Karpas-422 (cell line): Measurements from ENCODE around the gene DISP3. TPM values are rescaled to one million over a fixed set of nuclear protein-coding genes. Genes with fewer than 3 reads are reported as not detected.

Source experiments
- DNase-seq: peaks from one replicate; pipeline ENCODE4 v3.0.0-alpha.2; 2015
- H2AFZ ChIP-seq: fragments of 200-600 bp; sonication (generic); 2 replicates; pipeline ENCODE4 v1.6.1; 2014; ENCODE audit warnings: antibody characterized with exemption, low read length, mixed read lengths
- H3K27ac ChIP-seq: fragments of 200-600 bp; sonication (generic); 2 replicates; pipeline ENCODE4 v1.5.1; 2014; ENCODE audit warnings: mild to moderate bottlenecking, low read length, moderate library complexity
- H3K27me3 ChIP-seq: fragments of 200-600 bp; sonication (generic); 2 replicates; pipeline ENCODE4 v1.6.1; 2014; ENCODE audit warnings: low read length, mixed read lengths
- H3K36me3 ChIP-seq: fragments of 200-600 bp; sonication (generic); 2 replicates; pipeline ENCODE4 v1.6.1; 2014; ENCODE audit warnings: low read length, mixed read lengths; ENCODE audit not compliant: insufficient read depth
- H3K4me1 ChIP-seq: fragments of 200-600 bp; sonication (generic); 2 replicates; pipeline ENCODE4 v1.6.1; 2014; ENCODE audit warnings: mild to moderate bottlenecking, low read length, mixed read lengths
- H3K4me2 ChIP-seq: fragments of 200-600 bp; sonication (generic); 2 replicates; pipeline ENCODE4 v1.6.1; 2014; ENCODE audit warnings: low read length, low read depth, mild to moderate bottlenecking; ENCODE audit not compliant: poor library complexity, severe bottlenecking
- H3K4me3 ChIP-seq: fragments of 200-600 bp; sonication (generic); 2 replicates; pipeline ENCODE4 v1.5.1; 2014; ENCODE audit warnings: mild to moderate bottlenecking, antibody characterized with exemption, low read length, mixed read lengths
- H3K79me2 ChIP-seq: fragments of 200-600 bp; sonication (generic); 2 replicates; pipeline ENCODE4 v1.6.1; 2014; ENCODE audit warnings: mild to moderate bottlenecking, low read length, mixed read lengths
- H3K9ac ChIP-seq: fragments of 200-600 bp; sonication (generic); 2 replicates; pipeline ENCODE4 v1.6.0; 2014; ENCODE audit warnings: low read length
- H3K9me2 ChIP-seq: fragments of 200-600 bp; sonication (generic), shearing (Covaris generic); replicated peaks from 2 replicates; pipeline ENCODE4 v1.6.0; 2014; ENCODE audit warnings: mild to moderate bottlenecking, low read length, moderate library complexity; ENCODE audit not compliant: insufficient read depth
- H3K9me3 ChIP-seq: fragments of 300-700, 200-600 bp; sonication (generic); 2 replicates; pipeline ENCODE4 v1.6.1; 2014; ENCODE audit warnings: low read length, mixed read lengths
- H4K20me1 ChIP-seq: fragments of 200-600 bp; sonication (generic); 2 replicates; pipeline ENCODE4 v1.6.1; 2014; ENCODE audit warnings: mild to moderate bottlenecking, antibody characterized with exemption, low read length, low read depth; ENCODE audit not compliant: insufficient read depth
- total RNA-seq: library from RNA; depleted of rRNA; stranded (reverse); fragments of >200 nt; shearing (Covaris generic); gene quantifications from 2 replicates; pipeline ENCODE4 v1.2.3, GENCODE V29; 2014; ENCODE audit warnings: low replicate concordance

Gene DISP3
- total RNA-seq, 1 experiment from 2014 or later: 0.04 TPM

DNA sequence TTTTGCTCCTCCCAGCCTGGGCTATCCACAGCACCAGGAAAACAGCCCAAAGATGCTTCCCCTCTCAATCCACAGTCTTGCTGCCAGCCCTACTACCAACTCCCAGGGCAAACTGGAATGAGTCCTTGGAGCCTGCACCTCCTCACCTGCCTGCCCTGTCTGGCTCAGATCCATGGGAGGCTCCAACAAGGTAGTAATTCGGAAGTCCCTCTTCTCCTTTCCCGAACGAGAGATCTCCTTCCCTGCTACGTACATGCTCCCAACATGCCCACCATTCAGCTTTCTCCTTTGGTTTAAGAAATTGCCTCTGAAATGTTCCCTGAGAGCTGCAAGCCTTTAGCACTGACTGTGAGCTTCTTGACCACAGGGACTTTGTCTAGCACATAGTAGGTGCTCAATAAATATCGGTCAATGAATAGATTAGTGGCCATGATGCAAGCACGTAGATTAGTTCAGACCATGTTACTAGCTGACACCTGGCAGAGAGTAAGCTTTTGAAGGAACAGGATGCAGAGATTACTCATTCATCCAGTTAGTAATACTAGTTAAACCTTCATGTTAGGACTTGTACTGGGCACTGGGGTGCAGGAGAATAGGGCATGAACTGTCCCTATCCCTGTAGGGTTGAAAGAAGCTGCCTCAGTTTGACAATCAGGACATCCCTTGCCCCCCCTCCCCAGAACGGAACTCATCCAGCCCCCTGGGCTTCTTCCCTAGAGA, 80.1 kb downstream of the DISP3 start:
- Histone ChIP-seq H3K9ac (no peak overlapping the region), H3K79me2 (no peaks in the 10 kb centered on the region), H2AFZ (no peak overlapping the region), H3K36me3 (no peaks in the 10 kb centered on the region), H3K9me2 (no peaks in the 10 kb centered on the region), H3K27me3 (no peaks in the 10 kb centered on the region), H3K4me3 (no peak overlapping the region), H3K27ac (no peak overlapping the region), H3K9me3 (no peaks in the 10 kb centered on the region), H4K20me1 (no peaks in the 10 kb centered on the region), H3K4me1 (peaks cover 29% of the 10 kb centered on the region), H3K4me2 (no peak overlapping the region)
- DNase-seq: no peak

DNA sequence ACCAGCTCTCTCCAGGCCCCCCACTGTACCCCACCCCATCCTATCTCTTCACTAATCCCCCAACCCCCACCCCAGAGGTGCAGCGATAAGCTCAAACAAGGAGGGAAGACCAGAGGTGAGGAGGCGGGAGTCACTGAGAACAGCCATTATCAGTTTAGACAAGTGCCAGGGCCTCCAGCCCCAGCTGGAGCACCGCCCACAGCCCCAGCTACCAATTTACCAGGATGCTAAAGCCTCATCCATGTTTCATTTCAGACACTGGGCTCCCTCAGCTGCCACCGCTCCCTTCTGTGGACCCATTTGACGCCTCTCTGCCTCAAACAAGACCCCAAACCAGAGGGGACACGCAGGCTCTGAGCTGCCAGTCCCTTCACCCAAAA, 80.6 kb downstream of the DISP3 start:
- Histone ChIP-seq H3K4me2 (no peak overlapping the region), H3K4me1 (peaks cover 34% of the 10 kb centered on the region), H3K9me3 (no peaks in the 10 kb centered on the region), H3K9ac (no peak overlapping the region), H2AFZ (no peak overlapping the region), H4K20me1 (no peaks in the 10 kb centered on the region), H3K79me2 (no peaks in the 10 kb centered on the region), H3K36me3 (no peaks in the 10 kb centered on the region), H3K4me3 (no peak overlapping the region), H3K9me2 (no peaks in the 10 kb centered on the region), H3K27ac (no peak overlapping the region), H3K27me3 (no peaks in the 10 kb centered on the region)
- no peak for DNase-seq

- Histone ChIP-seq H3K4me3 (no peak overlapping the region), H4K20me1 (no peaks in the 10 kb centered on the region), H3K9me3 (no peaks in the 10 kb centered on the region), H3K9ac (no peak overlapping the region), H3K27me3 (no peaks in the 10 kb centered on the region), H3K79me2 (no peaks in the 10 kb centered on the region), H3K27ac (no peak overlapping the region), H2AFZ (no peak overlapping the region), H3K4me2 (no peak overlapping the region), H3K9me2 (no peaks in the 10 kb centered on the region), H3K4me1 (peaks cover 39% of the 10 kb centered on the region), H3K36me3 (no peaks in the 10 kb centered on the region)
- DNase-seq: no peak
Observed at GRCh38 chr1:11560061-11560460, 81.1 kb downstream of the DISP3 start.

DNA sequence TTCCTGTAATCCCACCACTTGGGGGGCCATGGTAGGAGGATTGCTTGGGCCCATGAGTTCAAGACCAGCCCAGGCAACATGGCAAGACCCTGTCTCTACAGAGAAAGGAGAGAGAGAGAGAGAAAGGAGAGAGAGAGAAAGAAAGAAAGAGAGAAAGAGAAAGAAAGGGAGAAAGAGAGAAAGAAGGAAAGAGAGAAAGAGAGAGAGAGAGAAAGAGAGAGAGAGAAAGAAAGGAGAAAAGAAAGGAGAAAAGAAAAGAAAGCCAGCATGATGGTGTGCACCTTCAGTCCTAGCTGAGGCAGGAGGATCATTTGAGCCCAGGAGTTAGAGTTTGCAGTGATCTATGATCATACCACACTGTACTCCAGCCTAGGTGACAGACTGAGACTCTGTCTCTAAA, 82.8 kb downstream of the DISP3 start:
- no peak for DNase-seq
- Histone ChIP-seq H3K27ac (no peak overlapping the region), H3K4me3 (no peak overlapping the region), H4K20me1 (no peaks in the 10 kb centered on the region), H3K9me2 (no peaks in the 10 kb centered on the region), H3K9ac (no peak overlapping the region), H3K27me3 (no peaks in the 10 kb centered on the region), H3K4me2 (no peak overlapping the region), H3K4me1 (peaks cover 48% of the 10 kb centered on the region), H3K79me2 (no peaks in the 10 kb centered on the region), H3K9me3 (no peaks in the 10 kb centered on the region), H3K36me3 (no peaks in the 10 kb centered on the region), H2AFZ (no peak overlapping the region)

GRCh38 chr1:11562664-11563063, 83.7 kb downstream of the DISP3 start:
- no peaks in the 10 kb centered on the region for H3K79me2 ChIP-seq
- peak overlapping the region; percentile 97; the same call in 1 of the 2 replicates for H3K27ac ChIP-seq
- no peak overlapping the region for H3K9ac ChIP-seq
- H3K4me1 ChIP-seq: peaks cover 57% of the 10 kb centered on the region
- H3K36me3 ChIP-seq: no peaks in the 10 kb centered on the region
- no peaks in the 10 kb centered on the region for H3K9me3 ChIP-seq
- H4K20me1 ChIP-seq: no peaks in the 10 kb centered on the region
- no peak for DNase-seq
- no peak overlapping the region for H2AFZ ChIP-seq
- H3K9me2 ChIP-seq: no peaks in the 10 kb centered on the region
- no peaks in the 10 kb centered on the region for H3K27me3 ChIP-seq
- H3K4me3 ChIP-seq: no peak overlapping the region
- H3K4me2 ChIP-seq: peak overlapping the region; percentile 88

DNA sequence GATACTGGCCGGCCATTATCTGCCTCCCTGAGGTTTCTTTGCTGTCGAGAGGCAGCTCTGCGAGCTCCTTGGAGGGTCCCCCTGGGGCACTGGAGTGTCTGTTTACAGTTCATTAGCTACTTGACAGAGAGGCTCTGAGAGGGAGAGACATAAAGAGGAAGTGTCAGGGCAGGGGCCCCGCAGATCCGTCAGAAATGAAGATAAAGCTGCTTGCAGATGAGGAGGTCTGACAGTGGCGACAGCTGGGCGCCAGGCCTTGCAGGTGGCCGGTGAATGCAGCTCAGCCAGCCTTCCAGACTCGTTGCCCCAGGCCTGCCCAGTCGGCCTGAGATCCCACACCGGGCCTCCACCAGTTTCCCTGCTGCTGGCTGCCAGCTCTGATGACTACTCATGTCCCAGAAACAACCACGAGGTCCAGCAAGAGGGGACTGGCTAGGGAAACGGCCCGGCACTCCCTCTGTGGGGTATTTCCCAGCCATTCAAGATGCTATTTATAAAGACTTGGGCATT, 84.7 kb downstream of the DISP3 start:
- peak; percentile 95 for DNase-seq
- peak overlapping the region; percentile 97 for H3K27ac ChIP-seq
- no peaks in the 10 kb centered on the region for H3K36me3 ChIP-seq
- H4K20me1 ChIP-seq: no peaks in the 10 kb centered on the region
- H3K4me2 ChIP-seq: peak overlapping the region; percentile 88
- H3K79me2 ChIP-seq: no peaks in the 10 kb centered on the region
- H3K4me3 ChIP-seq: peak overlapping the region; percentile 57; the same call in 1 of the 2 replicates
- H3K4me1 ChIP-seq: peaks cover 53% of the 10 kb centered on the region
- H3K9me3 ChIP-seq: no peaks in the 10 kb centered on the region
- H3K9ac ChIP-seq: peak overlapping the region; percentile 71
- H3K27me3 ChIP-seq: no peaks in the 10 kb centered on the region
- no peaks in the 10 kb centered on the region for H3K9me2 ChIP-seq
- no peak overlapping the region for H2AFZ ChIP-seq

- H3K9ac ChIP-seq: peak overlapping the region; percentile 71
- no peaks in the 10 kb centered on the region for H3K27me3 ChIP-seq
- H2AFZ ChIP-seq: no peak overlapping the region
- H3K27ac ChIP-seq: peak overlapping the region; percentile 97
- no peaks in the 10 kb centered on the region for H3K9me2 ChIP-seq
- H3K9me3 ChIP-seq: no peaks in the 10 kb centered on the region
- no peaks in the 10 kb centered on the region for H3K36me3 ChIP-seq
- H4K20me1 ChIP-seq: no peaks in the 10 kb centered on the region
- H3K4me1 ChIP-seq: peaks cover 59% of the 10 kb centered on the region
- H3K4me2 ChIP-seq: peak overlapping the region; percentile 88
- DNase-seq: peak; percentile 93
- no peaks in the 10 kb centered on the region for H3K79me2 ChIP-seq
- peak overlapping the region; percentile 57; the same call in 1 of the 2 replicates for H3K4me3 ChIP-seq
Observed at GRCh38 chr1:11564237-11564636, 85.3 kb downstream of the DISP3 start.

DNA sequence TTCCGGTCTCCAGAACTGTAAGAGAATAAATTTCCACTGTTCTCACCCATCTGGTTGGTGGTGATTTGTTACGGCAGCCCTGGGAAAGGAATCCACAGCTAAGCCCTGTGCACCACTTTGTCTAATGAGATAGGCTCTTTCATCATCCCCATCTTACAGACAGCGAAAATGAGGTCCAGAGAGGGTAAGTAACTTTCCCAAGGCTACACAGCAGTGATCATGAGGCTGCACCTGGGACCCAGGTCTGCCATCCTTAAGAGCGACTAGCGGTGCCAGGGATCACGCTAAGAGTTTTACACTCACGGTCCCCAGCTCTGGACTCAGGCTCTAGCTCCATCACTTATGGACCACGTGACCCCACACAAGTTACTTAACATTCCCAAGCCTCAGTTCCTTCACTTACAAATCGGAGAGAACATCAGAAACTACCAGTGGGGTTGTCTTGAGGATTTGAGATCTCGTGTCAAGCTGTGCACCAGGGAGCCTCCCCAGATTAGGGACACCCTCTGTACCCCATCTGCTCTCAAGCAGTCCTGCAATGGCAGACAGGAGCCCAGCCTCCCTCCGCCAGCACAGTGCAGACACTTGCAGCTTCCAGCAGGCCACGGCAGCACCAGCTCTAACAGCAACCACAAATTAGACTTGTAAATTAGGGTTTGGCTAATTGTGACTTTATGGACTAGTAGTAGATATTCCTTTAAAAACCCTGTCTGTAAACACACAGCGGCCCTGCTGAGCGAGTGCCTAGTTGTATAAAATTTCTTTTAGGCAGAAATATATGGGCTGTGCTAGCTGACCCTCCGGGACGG, 87.3 kb downstream of the DISP3 start:
- Histone ChIP-seq H3K4me3 (peak overlapping the region; percentile 57), H3K4me2 (peak overlapping the region; percentile 88), H3K9ac (peak overlapping the region; percentile 71), H3K27ac (peak overlapping the region; percentile 97), H3K36me3 (no peaks in the 10 kb centered on the region), H3K79me2 (no peaks in the 10 kb centered on the region), H4K20me1 (no peaks in the 10 kb centered on the region), H3K27me3 (no peaks in the 10 kb centered on the region), H3K9me3 (no peaks in the 10 kb centered on the region), H2AFZ (peak overlapping the region; percentile 69; the same call in 1 of the 2 replicates), H3K9me2 (no peaks in the 10 kb centered on the region), H3K4me1 (peaks cover 67% of the 10 kb centered on the region)
- peak; percentile 88 for DNase-seq
